NT2/D1 (cell line): ENCODE results near the gene TLE1.

Source experiments
- SUZ12 ChIP-seq: IDR thresholded peaks from 2 replicates; pipeline ENCODE4 v1.6.1; 2011; ENCODE audit not compliant: insufficient read length, insufficient read depth; ENCODE audit errors: extremely low read depth
- YY1 ChIP-seq: IDR thresholded peaks from 2 replicates; pipeline ENCODE4 v1.6.1; 2011; ENCODE audit not compliant: insufficient read length, insufficient read depth
- ZNF274 ChIP-seq: IDR thresholded peaks from 2 replicates; pipeline ENCODE4 v1.6.1; 2011; ENCODE audit warnings: mild to moderate bottlenecking, low read depth, low read length

DNA sequence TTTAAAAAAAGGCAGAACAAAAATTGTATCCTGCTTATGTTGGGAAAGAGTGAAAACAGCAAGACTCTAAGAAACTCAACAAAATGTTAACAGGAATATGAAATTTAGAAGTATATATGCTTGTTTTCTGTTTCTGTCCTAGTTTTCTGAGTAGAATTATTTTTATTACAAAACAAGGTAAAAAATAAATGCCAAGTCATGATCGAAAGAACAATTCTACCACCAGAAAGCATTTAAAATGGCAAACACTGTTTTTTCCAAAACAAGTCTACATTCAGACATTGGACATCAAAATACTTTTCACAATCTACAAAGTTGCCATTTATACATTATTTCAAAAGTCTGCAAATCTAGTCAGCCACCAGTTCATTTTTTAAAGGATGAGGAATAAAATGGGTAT is 102.6 kb downstream of the TLE1 start:
- TF ChIP-seq YY1 (no peak), SUZ12 (no peak), ZNF274 (no peak)
